DND-41 (cell line): ENCODE results near the gene CKAP2L.

Source experiments
- EZH2 ChIP-seq: IDR thresholded peaks from 3 replicates; pipeline ENCODE4 v1.6.1; 2012; ENCODE audit warnings: borderline replicate concordance, low read depth, mild to moderate bottlenecking, moderate library complexity, low read length, inconsistent platforms; ENCODE audit not compliant: severe bottlenecking
- TF ChIP-seq, protein P1 (sequence below): IDR thresholded peaks from 2 replicates; pipeline ENCODE4 v1.5.1; 2012; ENCODE audit warnings: borderline replicate concordance, low read length, moderate library complexity, mild to moderate bottlenecking; ENCODE audit not compliant: poor library complexity, severe bottlenecking; ENCODE audit errors: extremely low read depth

DNA sequence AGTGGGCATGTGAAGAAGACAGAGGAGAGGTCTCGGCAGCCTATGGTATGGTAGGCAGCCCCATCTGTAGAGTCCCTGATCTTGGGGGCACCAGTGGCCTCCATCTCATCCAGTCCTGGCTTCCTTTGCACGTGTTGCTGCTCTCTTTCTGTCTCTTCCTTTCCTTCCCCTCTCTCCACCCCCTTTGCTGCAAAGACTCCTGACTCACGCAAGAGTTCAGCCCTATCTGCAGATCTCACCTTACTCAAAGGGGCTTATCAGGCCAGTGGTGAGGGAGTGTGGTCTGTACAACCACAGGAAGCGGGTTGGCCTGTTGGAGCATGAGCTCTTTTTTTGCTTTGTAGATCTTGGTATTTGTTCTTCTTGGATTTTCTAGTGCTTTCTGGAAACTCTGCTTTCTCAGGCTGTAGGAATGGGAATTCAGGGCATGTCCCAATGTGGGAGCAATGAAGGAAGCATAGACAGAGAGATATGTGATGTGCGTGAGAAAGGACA lies 58.2 kb downstream of the CKAP2L start:
- no peak for TF ChIP-seq EZH2
- TF ChIP-seq, protein P1, sequence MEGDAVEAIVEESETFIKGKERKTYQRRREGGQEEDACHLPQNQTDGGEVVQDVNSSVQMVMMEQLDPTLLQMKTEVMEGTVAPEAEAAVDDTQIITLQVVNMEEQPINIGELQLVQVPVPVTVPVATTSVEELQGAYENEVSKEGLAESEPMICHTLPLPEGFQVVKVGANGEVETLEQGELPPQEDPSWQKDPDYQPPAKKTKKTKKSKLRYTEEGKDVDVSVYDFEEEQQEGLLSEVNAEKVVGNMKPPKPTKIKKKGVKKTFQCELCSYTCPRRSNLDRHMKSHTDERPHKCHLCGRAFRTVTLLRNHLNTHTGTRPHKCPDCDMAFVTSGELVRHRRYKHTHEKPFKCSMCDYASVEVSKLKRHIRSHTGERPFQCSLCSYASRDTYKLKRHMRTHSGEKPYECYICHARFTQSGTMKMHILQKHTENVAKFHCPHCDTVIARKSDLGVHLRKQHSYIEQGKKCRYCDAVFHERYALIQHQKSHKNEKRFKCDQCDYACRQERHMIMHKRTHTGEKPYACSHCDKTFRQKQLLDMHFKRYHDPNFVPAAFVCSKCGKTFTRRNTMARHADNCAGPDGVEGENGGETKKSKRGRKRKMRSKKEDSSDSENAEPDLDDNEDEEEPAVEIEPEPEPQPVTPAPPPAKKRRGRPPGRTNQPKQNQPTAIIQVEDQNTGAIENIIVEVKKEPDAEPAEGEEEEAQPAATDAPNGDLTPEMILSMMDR: no peak
